Epithelial cell of esophagus (primary cell): Measurements from ENCODE around the gene STEAP2.

ENCODE experiments used
- DNase-seq: peaks from one replicate; pipeline ENCODE4 v3.0.0; 2010; ENCODE audit warnings: low read depth
- H3K4me3 ChIP-seq: 2 replicates; pipeline ENCODE4 v1.5.1; 2011; ENCODE audit warnings: mild to moderate bottlenecking, low read length, control low read depth
- CTCF ChIP-seq: IDR thresholded peaks from 2 replicates; pipeline ENCODE4 v1.5.1; 2011; ENCODE audit warnings: low read depth, mild to moderate bottlenecking, low read length, control low read depth, inconsistent platforms; ENCODE audit not compliant: insufficient read depth; ENCODE audit errors: missing control alignments

The STEAP2 gene

GRCh38 chr7:90276033-90276728 is 64.6 kb downstream of the STEAP2 start:
- TF ChIP-seq CTCF, result no peak
- DNase-seq, result no peak
- H3K4me3 ChIP-seq, result no peak overlapping the region
